Activated CD4-positive, CD25-positive, alpha-beta regulatory T cell (primary cell): ENCODE data around the gene NAT8L.

Source experiments
- DNase-seq, 4 experiments: peaks; one replicate each; lab custom pipeline; 2025; lab: John Stamatoyannopoulos, UW

Gene NAT8L

DNA sequence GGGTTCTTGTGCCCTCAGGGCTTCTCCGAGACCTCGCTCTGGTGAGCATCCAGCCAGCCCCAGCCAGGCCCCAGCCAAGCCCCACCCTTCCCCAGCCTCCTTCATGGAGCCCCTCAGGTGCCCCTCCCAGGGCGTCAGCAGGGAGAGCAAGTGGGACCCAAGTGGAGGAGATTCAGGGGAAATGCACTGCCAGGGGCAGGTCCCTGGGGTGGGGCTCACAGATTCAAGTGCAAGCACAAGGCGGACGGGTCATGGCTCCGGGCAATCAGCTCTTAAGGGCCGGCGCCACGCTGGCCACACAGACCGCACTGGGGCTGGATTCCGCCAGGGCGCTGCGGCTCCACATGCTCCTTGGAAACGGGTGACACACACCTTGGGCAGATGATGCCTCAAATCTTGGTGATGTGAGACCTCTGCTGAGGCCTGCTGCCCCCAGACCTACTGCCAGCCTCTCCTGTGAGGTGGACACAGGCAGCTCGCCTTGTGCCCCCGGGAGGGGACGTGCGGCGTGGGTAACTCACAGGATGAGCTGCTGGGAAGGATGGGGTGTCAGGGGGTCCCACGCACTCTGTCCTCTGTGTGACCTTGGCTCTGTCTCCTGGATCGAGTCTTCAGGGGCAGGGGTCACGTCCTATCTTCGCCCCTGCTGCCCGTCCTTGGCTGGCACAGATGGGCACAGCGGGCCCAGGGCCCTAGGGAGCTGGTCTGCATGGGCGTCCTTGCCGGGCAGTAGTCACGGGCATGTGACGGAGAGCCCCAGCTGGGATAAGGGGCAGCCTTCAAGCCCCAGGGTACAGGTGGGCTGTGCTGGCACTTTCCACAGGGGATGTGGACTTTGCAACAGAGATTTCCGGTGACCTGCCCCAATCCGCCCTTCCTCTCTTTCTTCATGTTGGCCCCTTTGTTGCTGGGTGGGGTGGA lies 17.1 kb downstream of the NAT8L start:
- no peak for DNase-seq

DNA sequence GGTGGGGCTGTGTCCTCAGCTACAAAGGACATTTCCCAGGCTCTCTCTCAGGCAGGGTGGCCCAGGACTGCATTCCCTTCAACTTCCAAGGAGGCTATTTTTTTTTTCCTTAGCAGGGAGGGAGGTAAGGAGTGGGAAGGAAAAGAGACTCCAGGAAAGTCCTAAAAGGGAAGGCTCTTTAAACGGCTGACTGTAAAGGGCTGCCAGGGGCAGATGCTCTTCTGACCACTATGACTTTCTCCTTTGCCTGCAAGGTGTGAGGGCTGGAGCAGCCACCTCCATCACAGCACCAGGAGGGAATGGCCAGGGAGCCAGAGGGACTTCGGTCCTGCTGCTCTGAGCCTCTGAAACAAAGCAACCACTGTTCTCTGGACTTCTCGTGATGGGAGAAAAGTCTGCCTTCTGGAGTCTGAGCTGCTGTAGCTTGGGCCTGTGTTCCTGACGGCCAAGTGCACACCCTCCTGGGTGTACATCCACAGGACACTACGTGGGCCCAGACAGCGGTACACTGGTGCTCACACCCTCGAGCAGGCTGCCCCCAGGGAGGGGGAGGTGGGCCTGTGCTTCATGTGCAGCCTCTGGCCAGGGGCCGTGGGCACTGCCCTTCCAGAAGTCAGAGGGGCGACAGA lies 17.9 kb downstream of the NAT8L start:
- DNase-seq = no peak

DNA sequence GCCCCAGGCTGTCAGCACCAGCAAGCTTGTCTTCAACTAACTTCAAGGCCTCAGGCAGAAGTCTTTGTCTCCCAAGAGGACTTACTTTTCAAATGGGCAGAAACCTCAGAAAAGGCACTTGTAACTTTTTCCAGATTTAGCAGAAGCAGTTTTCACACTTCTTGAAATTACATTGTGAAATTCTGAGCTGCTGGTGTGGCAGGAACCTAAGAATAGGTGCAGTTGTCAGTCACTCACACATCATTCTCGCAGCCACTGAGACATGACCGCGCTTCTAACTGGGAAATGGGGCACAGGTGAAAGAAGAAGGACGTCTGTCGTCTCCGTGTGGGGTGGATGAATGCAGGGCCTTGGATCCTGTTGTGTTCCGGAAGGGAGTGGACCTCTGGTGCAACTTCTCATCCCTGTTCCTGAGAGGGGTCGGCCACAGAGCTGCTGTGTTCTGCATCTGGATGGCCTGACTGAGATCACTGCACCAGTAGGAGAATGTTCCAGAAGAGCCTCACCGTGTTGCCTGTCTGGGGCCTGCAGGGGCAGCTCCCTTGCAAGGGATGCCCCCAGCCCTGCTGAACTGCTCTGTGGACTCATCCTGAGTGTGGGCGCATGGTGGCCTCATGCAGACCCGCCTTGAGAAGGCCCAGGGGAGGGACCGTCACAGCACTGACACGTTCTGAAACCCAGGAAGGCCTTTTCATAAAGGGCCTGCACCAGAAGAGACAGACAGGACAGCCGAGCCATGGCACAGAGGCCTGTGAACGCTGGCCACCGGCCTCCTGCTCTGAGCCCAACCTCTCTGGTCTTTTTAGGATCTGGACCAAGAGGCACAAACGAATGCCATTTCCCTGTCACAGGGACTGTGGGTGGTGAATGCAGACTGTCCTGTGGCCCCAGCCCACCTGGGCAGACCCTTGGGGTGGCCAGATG lies 18.7 kb downstream of the NAT8L start:
- DNase-seq = no peak

DNA sequence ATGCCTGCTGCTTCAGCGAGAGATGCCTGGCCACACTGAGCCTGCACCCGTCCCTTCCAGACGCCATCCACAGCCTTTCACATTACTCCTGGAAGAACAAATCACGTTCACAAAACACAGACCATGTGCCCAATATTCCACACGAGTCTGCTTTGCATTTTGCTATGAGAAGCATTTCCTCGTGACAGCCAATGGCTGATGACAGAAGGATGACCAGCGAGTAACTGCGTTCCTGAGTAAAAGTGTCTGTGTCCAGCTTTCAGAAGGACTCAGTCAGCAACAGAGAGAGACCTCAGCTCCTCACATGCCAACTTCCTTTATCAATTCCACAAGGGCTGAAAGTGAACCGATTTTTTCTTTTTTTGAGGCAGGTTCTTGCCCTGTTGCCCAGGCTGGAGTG lies 19.5 kb downstream of the NAT8L start:
- DNase-seq = no peak

DNA sequence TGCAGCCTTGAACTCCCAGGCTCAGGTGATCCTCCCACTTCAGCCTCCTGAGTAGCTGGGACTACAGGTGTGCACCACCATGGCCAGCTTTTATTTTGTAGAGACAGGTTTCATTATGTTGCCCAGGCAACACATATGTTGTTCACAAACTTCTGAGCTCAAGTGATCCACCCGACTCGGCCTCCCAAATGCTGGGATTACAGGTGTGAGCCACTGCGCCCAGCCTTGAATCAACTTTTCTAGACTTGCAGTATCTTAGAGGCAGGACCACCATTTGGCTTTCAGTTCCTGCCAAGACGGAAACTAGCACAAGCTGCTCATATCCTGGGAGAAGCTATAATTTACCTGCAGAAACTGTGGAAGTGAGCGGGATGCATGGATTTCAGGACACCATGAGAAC lies 19.9 kb downstream of the NAT8L start:
- DNase-seq = no peak

DNA sequence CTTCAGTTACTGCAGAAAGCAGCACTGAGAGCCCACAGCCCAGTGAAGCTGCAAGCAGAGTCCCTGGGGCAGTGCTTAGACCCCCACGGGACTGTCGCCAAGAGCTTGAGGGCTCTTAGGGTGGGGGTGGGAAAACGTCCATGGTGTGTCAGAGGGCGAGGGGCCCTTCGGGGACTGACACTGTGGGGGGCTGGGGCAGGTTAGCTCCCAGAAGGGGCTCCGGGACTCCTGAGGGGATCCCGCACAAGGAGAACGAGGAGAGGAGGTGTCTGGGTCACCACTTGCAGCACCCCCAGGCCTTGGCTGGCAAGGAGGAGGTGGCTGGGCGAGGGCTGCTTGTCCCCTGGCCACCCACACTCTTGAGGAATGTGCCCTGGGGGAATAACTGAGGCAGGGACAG lies 20.8 kb downstream of the NAT8L start:
- no peak for DNase-seq

DNA sequence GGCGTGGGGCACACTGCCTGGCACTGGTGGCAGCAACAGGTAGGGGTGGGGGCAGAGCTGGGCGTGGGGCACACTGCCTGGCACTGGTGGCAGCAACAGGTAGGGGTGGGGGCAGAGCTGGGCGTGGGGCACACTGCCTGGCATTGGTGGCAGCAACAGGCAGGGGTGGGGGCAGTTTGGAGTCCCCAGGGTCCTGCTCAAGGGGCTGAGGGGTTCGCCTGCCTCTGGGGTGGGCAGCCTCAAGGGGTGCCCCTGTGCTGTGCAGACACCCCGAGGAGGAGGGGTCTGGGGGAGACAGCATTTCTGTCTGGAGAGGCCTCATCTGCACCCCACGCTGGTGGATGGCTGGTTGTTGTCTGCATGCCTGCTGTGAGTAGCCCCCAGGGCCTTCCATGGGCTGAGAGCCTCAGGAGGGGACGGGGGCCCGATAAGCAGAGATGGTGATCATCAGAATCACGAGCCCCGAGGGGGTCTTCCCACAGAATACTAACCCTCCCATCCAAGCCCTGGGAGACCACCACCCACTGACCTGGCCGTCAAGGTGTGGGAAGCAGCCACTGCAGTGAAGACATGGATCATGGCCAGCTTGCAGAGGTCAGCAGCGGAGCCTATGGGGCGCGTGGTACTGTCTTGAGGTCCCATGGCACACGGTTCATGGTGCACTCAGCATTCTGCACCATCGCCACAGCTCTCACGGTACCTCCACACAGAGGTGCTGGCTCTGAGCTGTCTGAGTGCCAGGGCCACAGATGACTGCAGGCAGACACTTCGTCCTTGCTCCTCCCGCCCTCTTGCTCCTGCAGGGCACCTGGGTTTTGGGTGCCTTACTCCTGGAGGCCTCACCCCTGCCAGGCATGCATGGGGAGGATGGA lies 21.5 kb downstream of the NAT8L start:
- DNase-seq = no peak

DNA sequence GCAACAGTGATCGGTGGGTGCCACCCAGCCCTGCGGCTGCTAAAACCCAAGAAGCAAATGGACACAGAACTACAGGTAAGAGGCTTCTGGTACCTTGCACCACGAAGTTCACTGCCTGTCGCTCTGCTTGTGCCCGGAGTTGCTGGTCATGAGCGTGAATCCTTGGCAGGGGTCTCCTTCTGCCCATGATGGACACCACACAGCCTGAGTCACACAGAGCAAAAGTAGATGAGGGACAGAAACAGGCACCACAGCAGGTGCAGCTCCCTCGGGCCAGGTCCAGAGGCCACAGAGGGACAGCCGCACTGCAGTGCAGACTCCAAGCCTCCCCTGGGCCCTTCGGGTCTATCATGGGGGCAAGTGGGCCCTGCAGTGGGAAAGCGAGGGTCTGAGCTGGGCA lies 22.4 kb downstream of the NAT8L start:
- DNase-seq = no peak

DNA sequence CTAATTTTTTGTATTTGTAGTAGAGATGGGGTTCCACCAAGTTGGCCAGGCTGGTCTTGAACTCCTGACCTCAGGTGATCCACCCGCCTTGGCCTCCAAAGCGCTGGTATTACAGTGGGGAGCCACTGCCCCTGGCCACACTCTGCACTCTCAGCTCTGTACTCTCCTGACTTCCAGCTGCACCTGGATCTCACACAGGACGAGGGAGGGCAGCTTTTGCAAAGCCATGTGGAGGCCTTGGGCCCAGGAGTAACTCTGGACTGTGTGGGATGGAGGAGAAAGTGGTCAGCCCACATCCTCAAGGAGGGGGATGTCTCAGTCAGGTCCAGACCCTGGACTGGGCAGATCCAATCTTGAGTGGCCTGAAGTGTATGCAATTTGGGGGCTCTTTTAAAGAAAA lies 23.0 kb downstream of the NAT8L start:
- no peak for DNase-seq

DNA sequence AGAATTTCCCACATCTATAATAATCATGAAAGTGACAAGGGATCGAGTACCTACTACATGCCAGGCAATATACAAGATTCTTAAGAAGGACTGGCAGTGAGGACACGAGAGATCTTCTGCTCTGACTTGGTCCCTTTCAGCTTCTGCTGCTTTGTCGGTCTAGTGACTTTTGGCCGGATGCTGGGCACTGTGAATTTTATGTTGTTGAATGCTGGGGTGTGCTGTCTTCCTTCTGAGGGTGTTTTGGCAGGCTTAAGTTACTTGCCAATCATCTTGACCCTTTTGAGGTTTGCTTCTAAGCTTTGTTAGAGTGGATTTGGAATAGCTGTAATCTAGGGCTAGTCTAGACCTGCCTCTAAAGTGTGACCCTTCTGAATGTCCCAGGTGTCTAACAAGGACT lies 23.5 kb downstream of the NAT8L start:
- DNase-seq = no peak

DNA sequence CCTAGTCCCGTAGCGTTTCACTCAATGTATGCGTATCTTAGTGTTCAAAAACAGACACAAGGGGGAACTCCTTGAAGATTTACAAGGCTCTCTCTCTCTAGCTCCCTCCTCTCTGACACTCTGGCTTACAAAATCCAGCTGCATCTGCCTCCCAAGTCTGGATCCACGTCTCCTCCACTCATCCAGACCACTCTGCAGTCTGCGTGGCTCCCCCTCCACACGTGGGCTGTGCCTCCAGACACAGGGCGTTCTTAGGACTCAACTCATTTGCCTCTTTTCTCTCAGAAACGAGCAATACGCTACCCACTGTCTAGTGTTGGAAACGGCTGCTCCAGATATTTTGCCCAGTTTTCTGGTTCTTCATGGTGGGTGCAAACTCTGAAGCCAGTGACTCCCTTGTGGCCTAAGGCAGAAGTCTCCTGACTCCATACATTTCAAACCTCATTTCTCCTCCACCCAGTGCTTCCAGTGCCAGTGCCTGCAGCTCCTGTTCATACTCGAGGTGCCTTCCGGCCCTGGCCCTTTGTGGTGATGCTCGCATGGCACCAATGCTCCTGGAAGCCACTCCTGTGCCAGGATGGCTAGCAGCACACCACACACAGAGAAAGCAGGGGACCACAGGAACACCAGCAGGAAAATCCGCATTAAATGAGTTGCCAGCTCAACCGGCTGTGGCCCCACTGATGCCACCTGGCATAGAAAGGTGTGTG lies 24.1 kb downstream of the NAT8L start:
- DNase-seq = no peak

DNA sequence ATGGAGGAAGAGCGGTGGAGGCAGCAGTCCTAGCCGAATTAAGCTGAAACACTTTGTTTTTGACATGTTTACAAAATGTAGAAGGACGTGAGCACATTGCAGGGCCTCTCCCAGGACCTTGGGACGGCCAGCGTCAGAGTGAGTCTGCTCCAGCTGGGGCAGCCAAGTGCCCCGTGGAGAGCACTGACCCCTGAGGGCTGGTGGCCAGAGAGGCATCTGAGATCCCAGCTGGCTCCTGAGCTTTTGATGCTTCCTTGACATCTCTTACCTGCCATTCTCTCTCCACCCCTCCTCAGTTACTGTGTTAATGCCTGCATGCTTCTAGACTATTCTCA lies 24.7 kb downstream of the NAT8L start:
- no peak for DNase-seq

DNA sequence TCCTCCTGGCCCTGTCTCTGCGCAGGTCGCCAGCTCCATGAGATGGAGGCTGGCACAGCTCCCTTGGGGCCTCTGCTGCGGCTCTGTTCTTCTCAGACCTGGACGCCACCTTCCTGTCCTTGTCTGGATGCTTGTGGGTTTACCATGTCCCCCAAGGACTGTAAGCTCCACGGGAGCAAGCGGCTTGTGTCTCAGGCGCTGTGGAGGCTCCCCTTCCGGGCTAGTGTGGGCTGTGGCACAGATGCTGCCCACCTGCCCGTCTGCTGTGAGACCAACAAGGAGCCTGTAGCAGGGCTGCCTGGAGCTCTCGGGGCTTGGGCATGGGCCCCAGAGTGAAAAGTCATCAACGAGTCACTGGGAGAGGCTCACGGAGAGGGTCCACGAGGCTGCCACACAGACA lies 25.2 kb downstream of the NAT8L start:
- no peak for DNase-seq

DNA sequence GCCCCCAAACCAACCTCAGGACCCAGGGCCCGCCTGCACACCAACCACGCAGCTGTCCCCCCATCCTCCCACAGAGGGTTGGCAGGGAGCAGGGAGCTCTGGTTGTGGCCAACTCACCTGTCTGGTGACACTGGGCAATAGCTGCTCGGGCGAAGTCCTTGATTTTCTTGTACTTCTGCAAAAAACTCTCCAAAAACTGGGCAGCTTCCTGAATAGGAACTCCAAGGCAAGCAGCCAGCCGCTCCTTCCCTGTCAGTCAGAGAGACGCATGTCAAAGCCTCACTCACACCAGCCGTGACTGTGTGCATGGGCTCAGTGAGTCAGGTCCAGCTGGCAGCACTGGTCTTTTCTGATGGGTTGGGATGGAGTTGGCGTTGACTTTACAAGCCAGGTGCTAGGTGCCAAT lies 26.4 kb downstream of the NAT8L start:
- no peak for DNase-seq

DNA sequence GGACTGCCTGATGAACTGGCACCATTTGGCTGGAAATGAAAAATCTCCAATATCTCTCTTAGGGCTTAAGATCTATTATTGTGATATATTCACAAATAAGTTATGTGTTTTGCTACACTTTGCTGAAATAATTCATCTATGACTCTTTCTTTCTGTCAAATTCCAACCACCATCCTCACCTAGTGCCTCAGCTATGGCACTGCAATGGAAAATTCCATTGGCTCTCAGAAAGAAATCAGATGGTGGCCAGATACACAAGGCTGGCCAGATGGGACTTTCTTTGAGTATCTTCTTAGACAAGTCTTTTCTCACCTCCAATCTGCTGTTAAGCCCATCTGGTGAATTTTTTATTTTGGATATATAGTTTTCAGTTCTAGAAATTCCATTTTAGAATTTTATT lies 28.0 kb downstream of the NAT8L start:
- no peak for DNase-seq

DNA sequence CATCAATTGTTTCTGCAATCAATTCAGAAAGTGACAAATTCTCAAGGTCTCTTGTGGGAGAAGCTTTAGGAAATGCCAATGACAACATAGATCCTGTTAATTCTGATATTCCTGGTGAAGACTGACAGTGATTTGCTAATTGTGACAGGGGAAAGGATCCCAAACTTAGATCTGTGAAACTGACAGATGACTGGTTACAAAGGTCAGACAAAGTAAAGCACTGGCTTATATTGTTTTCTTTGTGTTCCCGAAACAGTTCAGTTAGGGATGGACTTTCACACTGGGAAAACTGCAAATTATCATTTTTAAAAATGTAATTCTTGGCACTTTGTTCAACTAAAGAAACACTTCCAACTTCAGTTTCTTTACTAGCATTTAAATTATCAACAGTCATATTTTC lies 30.1 kb downstream of the NAT8L start:
- no peak for DNase-seq

DNA sequence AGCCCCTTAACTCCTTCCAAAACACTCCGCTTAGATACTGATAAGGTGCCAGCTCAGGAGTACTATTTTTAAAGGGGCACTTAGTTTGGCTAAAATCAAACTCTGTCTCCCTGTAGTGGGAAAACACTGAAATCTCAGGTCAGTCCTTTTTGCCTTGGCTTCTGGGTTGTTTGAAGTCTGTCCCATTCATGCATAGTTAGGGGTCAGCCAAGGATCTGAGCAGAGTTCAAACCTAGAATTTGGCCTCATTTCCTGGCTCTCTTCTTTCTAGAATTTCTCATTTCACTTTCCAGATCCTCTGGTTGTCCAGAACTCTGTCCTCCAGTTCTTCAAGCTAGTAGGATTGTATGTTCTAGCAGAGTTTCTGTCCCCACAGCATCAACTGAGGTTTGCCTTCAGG lies 31.5 kb downstream of the NAT8L start:
- DNase-seq = no peak

DNA sequence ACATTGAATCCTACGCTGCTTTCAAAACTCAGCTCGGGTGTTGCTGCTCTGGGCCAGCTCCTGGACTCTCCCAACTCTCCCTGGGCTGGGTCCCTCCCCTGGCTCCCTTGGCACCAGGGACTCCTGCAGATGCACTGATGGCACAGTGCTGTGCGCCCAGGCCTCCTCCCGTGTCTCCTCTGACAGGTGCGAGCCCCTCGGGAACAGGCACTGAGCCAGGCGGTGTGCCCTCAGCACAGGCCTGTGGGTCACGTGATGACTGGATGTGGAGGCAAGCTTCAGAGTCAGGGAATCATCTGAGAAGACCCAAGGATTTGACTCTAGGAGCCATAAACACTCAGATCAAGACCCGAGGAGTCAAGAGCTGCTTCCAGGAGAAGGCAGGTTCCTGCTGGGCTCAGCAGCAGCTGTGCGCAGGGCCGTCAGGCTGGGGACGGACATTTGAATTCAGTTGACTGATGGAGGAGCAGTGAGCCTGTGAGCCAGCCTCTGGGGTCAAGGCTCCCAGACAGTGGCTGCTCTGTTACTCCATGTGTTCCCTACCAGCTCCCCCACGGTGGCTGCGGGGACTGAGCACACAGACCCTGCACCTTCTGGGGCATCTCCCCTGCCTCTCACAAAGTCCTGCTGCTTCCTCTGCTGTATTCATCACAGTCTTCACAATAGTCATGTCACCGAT lies 33.0 kb downstream of the NAT8L start:
- DNase-seq = no peak

DNA sequence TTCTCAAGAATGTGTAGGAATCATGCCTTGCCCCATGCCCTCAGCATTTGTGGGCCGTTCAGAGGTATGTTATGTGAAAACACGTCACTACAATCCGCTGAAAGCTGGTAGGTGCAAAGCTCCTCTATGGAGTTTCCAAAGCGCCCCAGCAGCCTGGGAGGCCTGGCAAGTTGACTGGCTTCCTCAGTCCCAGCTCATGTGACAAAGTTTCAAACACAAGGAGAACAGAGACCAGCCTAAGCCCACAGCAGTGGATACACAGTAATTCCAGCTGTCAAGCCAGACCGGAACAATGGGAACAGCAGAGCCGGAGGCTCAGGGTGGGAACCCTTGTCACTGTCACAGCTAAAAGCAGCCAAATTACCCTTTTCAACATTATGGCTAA lies 33.5 kb downstream of the NAT8L start:
- DNase-seq = no peak

DNA sequence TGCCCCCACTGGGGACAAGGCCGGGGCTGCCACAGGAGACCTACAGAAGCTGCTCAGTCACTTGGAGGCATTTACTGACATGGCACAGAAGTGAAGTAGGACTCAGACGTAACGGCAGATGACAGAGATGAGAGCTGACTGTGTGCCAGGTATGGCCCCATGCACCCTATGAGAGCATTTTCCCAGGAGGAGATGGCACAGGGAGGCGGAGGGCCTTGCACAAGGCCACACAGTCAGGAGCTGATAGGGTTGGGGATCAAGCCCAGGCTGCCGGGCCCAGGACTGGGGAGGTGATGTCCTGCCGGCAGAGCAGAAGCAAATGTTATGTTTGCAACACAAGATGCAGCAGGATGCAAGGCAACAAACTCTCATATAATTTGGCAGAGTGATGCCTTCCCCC lies 34.1 kb downstream of the NAT8L start:
- no peak for DNase-seq

DNA sequence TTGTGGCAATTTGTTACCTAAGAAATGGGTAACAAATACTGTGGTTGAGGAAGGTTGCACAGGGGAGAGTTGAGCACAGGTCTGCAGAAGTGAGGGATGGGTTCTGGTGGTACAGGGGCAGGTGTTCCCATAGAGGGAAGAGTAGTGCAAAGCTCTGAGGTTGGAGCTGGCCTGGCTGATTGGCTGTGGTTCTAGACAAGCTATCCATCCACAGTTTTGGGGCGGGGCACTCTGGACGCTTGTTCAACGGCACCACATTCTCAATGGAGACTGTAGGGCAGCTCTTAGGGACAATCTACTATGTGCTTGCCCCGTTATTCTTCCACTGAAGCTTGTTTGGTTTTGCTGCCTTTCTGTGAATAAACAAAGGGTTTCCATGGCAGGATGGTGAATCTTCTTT lies 35.4 kb downstream of the NAT8L start:
- DNase-seq = no peak
